HepG2 (cell line): ENCODE measurements around the gene PLD4. TPM values are rescaled to one million over a fixed set of nuclear protein-coding genes. Genes with fewer than 3 reads are reported as not detected.

Experiments
- ATAC-seq: fragments of 200-7000 bp; cut with Tn5 transposase; 3 replicates; pipeline ENCODE4 v1.9.1; 2020; ENCODE audit warnings: mild to moderate bottlenecking, moderate library complexity
- BruUV-seq: library from RNA; stranded (reverse); fragments of 400-500 nt; replicated peaks from 2 replicates; lab custom pipeline; 2021; lab: Mats Ljungman, UMichigan
- CTCF ChIA-PET: fragments of 300-600 bp; formaldehyde crosslinking; extraction: SDS; loops from one replicate; lab custom pipeline; 2021; ENCODE audit warnings: low total read pairs, inconsistent platforms, low intra/inter-chr PET ratio; lab: Yijun Ruan, JAX
- POLR2A ChIA-PET: fragments of 350-600 bp; sonication (Branson Sonifier 250); formaldehyde crosslinking; loops from one replicate; lab custom pipeline; 2020; ENCODE audit warnings: antibody characterized with exemption, inconsistent platforms; lab: Yijun Ruan, JAX
- DNase-seq: peaks from one replicate; pipeline ENCODE4 v3.0.0-alpha.2; 2015; ENCODE audit warnings: low spot score
- FAIRE-seq: peaks from 3 replicates; lab custom pipeline; 2011; peaks lifted over from hg19 to GRCh38; lab: Jason Lieb, UNC
- H2AFZ ChIP-seq: one replicate; pipeline ENCODE4 v1.6.1; 2011; ENCODE audit warnings: low read length, inconsistent platforms
- H3K27ac ChIP-seq: fragments of 300-600 bp; 3 replicates; pipeline ENCODE4 v1.8.0; 2011; ENCODE audit warnings: mixed run types, mild to moderate bottlenecking, mixed read lengths, low read length, inconsistent platforms; ENCODE audit not compliant: insufficient read depth; ENCODE audit errors: extremely low read length
- H3K27me3 ChIP-seq, 2 experiments: fragments of 200-600 bp in 1 of 2; 2 replicates in 1 of 2; 3 replicates in 1 of 2; pipeline versions ENCODE4 v1.6.0 to v1.8.0; 2011; ENCODE audit warnings: low read length in 2 of 2, mild to moderate bottlenecking in 2 of 2, moderate library complexity in 2 of 2, inconsistent platforms in 1 of 2; ENCODE audit not compliant: insufficient read depth in 2 of 2, control insufficient read depth in 1 of 2
- H3K36me3 ChIP-seq, 2 experiments: fragments of 200-600 bp in 1 of 2; replicated peaks in 1 of 2; 2 replicates in 1 of 2; 3 replicates in 1 of 2; pipeline versions ENCODE4 v1.5.1 to v1.8.0; 2011; ENCODE audit warnings: low read length in 2 of 2, inconsistent platforms in 1 of 2; ENCODE audit not compliant: insufficient read depth in 2 of 2, control insufficient read depth in 1 of 2
- H3K4me1 ChIP-seq: 2 replicates; pipeline ENCODE4 v1.5.1; 2012; ENCODE audit warnings: low read length, inconsistent platforms; ENCODE audit not compliant: insufficient read depth
- H3K4me2 ChIP-seq: 2 replicates; pipeline ENCODE4 v1.6.0; 2011; ENCODE audit warnings: low read depth, low read length, inconsistent platforms
- H3K4me3 ChIP-seq, 3 experiments: fragments of 200-600 bp in 1 of 3; sonication (generic), shearing (Covaris generic) in 1 of 3; replicated peaks in 1 of 3; 2 replicates each; pipeline ENCODE4 v1.5.1; 2011 to 2016; ENCODE audit warnings: low read length in 3 of 3, inconsistent platforms in 2 of 3, low read depth in 2 of 3, mild to moderate bottlenecking in 2 of 3, control low read depth in 1 of 3, mixed read lengths in 1 of 3; ENCODE audit not compliant: insufficient read depth in 1 of 3
- H3K79me2 ChIP-seq: one replicate; pipeline ENCODE4 v1.6.1; 2011; ENCODE audit warnings: low read length, inconsistent platforms; ENCODE audit not compliant: insufficient read depth
- H3K9ac ChIP-seq: 2 replicates; pipeline ENCODE4 v1.6.0; 2011; ENCODE audit warnings: mild to moderate bottlenecking, low read depth, low read length, inconsistent platforms; ENCODE audit not compliant: insufficient read depth
- H3K9me3 ChIP-seq: 2 replicates; pipeline ENCODE4 v1.5.1; 2012; ENCODE audit warnings: mild to moderate bottlenecking, low read length
- H4K20me1 ChIP-seq: 2 replicates; pipeline ENCODE4 v1.6.0; 2011; ENCODE audit warnings: inconsistent platforms, mild to moderate bottlenecking, low read length, moderate library complexity; ENCODE audit not compliant: insufficient read depth
- AGO2 ChIP-seq: fragments of 200-400 bp; formaldehyde crosslinking; optimal IDR thresholded peaks from 2 replicates; pipeline ENCODE3; 2017; ENCODE audit warnings: mild to moderate bottlenecking, low read depth, low read length, moderate library complexity
- ARNT2 ChIP-seq: sonication (generic); formaldehyde crosslinking; IDR thresholded peaks from 2 replicates; pipeline ENCODE4 v1.8.0; 2022; ENCODE audit warnings: mild to moderate bottlenecking, low read depth, missing genetic modification reagents, moderate library complexity
- ATM ChIP-seq: fragments of 450-650 bp; IDR thresholded peaks from 2 replicates; pipeline ENCODE4 v1.7.1; 2017; ENCODE audit warnings: mild to moderate bottlenecking, borderline replicate concordance
- MEF2D ChIP-seq: sonication (generic); formaldehyde crosslinking; IDR thresholded peaks from 2 replicates; pipeline ENCODE4 v1.5.1; 2020; ENCODE audit warnings: mild to moderate bottlenecking, missing genetic modification reagents
- NFATC3 ChIP-seq: sonication (generic); formaldehyde crosslinking; IDR thresholded peaks from 2 replicates; pipeline ENCODE4 v1.5.1; 2020; ENCODE audit warnings: mild to moderate bottlenecking, missing genetic modification reagents
- NFKB2 ChIP-seq: sonication (generic); formaldehyde crosslinking; IDR thresholded peaks from 2 replicates; pipeline ENCODE4 v1.4.0; 2020; ENCODE audit warnings: missing genetic modification reagents, borderline replicate concordance
- SIX1 ChIP-seq: sonication (generic); formaldehyde crosslinking; IDR thresholded peaks from 2 replicates; pipeline ENCODE4 v1.4.0; 2020; ENCODE audit warnings: missing genetic modification reagents, borderline replicate concordance
- THYN1 ChIP-seq: sonication (generic); formaldehyde crosslinking; IDR thresholded peaks from 2 replicates; pipeline ENCODE4 v1.8.1; 2023; ENCODE audit warnings: low read depth, mild to moderate bottlenecking, moderate library complexity, missing genetic modification reagents, borderline replicate concordance
- TP53 ChIP-seq: sonication (generic); formaldehyde crosslinking; conservative IDR thresholded peaks from 2 replicates; pipeline ENCODE4 v1.4.0; 2020; ENCODE audit warnings: missing genetic modification reagents
- ZBTB21 ChIP-seq: sonication (generic); formaldehyde crosslinking; IDR thresholded peaks from 2 replicates; pipeline ENCODE4 v1.4.0; 2020; ENCODE audit warnings: missing genetic modification reagents
- ZNF383 ChIP-seq: sonication (generic); formaldehyde crosslinking; IDR thresholded peaks from 2 replicates; pipeline ENCODE4 v1.4.0; 2020; ENCODE audit warnings: missing genetic modification reagents, mild to moderate bottlenecking, borderline replicate concordance
- ZNF558 ChIP-seq: sonication (generic); formaldehyde crosslinking; IDR thresholded peaks from 2 replicates; pipeline ENCODE4 v1.9.0; 2022; ENCODE audit warnings: mild to moderate bottlenecking, missing genetic modification reagents, borderline replicate concordance
- ZNF788 ChIP-seq: sonication (generic); formaldehyde crosslinking; IDR thresholded peaks from 2 replicates; pipeline ENCODE4 v1.5.0; 2020; ENCODE audit warnings: mild to moderate bottlenecking, missing genetic modification reagents, borderline replicate concordance
- WGBS: methylation state at CpG from one replicate; pipeline ENCODE4 v1.1.6; 2017; ENCODE audit warnings: low lambda C conversion rate; 5-methylcytosine and 5-hydroxymethylcytosine counted together
- in situ Hi-C: cut with HindIII; loops from 2 replicates; pipeline ENCODE4 v1.10.0; 2017; ENCODE audit warnings: low pct_unique_long_range_greater_than_20kb; ENCODE audit not compliant: extremely low pct_ligation_motif_present
- intact Hi-C: fragments of 100-400 bp; cut with micrococcal nuclease; formaldehyde crosslinking; loops from one replicate; pipeline ENCODE4 v1.10.0; 2022; ENCODE audit not compliant: unreplicated experiment
- polyA plus RNA-seq, 8 experiments: library from polyadenylated mRNA; depleted of rRNA in 3 of 8; stranded (reverse) in 7 of 8; unstranded in 1 of 8; fragments of >200 nt; fragmentation: Illumina TruSeq in 4 of 8; extraction: Trizol in 4 of 8; gene quantifications; 2 replicates each; pipeline versions ENCODE4 v1.2.1 to v1.2.3, GENCODE V29; 2011 to 2016; ENCODE audit warnings: low read depth in 4 of 8, missing spikeins in 1 of 8, mixed read lengths in 1 of 8; ENCODE audit not compliant: insufficient read depth in 1 of 8
- total RNA-seq, 5 experiments: library from RNA; depleted of rRNA; stranded (reverse); fragments of >200 nt; fragmentation: Illumina TruSeq; extraction: Trizol; gene quantifications; 2 replicates each; pipeline ENCODE4 v1.2.3, GENCODE V29; 2016; ENCODE audit warnings: low read depth in 1 of 5
- TF ChIP-seq, protein P1 (sequence below): sonication (generic); formaldehyde crosslinking; IDR thresholded peaks from one replicate; pipeline ENCODE4 v1.5.1; 2020; ENCODE audit warnings: mild to moderate bottlenecking, missing genetic modification reagents; ENCODE audit errors: not compliant biosample characterization

The PLD4 gene
- total and polyA plus RNA-seq, 2 of the 13 experiments (the other 11 are each of a cell fraction or from before 2014, with no cell fraction given): not detected

DNA sequence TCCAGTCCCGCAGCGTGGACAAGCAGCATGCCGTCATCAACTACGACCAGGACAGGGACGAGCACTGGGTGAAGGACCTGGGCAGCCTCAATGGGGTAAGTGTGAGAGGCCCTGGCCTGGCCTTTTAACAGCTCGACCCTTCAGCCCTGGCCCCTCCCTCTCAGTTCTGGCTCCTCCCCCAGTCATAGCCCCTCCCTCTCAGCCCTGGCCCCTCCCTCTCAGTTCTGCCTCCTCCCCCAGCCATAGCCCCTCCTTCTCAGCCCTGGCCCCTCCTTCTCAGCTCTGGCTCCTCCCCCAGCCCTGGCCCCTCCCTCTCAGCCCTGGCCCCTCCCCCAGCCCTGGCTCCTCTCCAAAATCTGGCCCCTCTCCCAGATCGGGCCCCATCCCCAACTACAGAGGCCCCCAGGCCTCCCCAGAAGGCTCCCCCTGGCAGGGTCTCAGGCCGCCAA is 48.4 kb upstream of the PLD4 start (continued):
- TF ChIP-seq ZNF383 (CRISPR knock-in tag) (no peak), MEF2D (no peak), SIX1 (no peak), ZNF788 (0 out of 2 replicates have a peak, but pooled peaks have one; percentile 6), TP53 (no peak), NFATC3 (CRISPR knock-in tag) (no peak)

DNA sequence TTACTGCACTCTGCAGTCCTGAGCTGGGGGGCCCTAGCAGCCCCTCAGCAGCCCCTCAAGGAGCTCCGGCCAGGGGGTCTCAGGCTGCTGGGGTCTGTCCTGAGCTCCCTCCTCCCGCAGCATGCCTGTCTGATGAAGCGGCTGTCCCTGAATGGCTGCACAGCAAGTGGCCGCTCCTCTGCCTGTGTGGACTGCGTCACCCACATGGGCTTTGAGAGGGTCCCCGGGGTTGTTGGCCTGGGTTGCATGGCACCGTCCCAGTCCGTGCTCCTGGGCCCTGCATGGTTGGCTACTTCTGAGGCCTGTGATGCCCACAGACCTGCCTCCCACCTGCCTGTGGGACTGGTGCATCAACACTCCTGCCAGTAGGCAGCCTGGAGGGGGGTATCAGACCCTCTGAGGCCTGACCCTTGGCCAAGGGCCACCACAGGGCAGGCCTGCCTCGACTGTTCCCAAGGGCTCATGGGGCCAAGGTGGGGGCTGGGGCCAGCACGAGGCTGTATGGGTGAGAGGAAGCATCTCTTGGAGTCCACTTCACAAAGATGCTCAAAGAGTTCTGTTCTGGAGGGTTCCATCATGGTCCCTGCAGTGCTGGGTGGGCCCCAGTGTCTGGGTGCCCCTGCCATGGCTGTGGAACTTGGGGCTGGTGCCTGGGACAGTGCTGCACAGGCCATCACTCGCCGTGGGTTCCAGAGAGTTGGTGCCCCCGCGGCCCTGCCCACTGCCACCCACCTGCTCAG is 47.4 kb upstream of the PLD4 start:
- Histone ChIP-seq H4K20me1 (peaks cover 5% of the 10 kb centered on the region; the same call in 1 of the 2 replicates), H3K4me3 (no peak overlapping the region), H3K27ac (no peak overlapping the region), H3K79me2 (peaks cover 2% of the 10 kb centered on the region), H3K4me2 (no peak overlapping the region), H2AFZ (no peak overlapping the region), H3K9ac (no peak overlapping the region), H3K9me3 (no peaks in the 10 kb centered on the region), H3K4me1 (no peaks in the 10 kb centered on the region), H3K27me3 (no peaks in the 10 kb centered on the region), H3K36me3 (peaks cover 11 to 28% of the 10 kb centered on the region in 2 experiments; a peak in 4 of 5 replicates)
- no TSS peak for BruUV-seq
- WGBS: 100% methylated on average over 1 of the region's 14 CpGs
- CTCF ChIA-PET: no interaction called here
- POLR2A ChIA-PET: interaction anchor here (1.3 to 1.4 kb wide), 2 partner anchors 13 to 109 kb away, joined by 6 to 7 read pairs; partner anchors contain the start of gene CEP170B
- FAIRE-seq (no peak), ATAC-seq (no peak), DNase-seq (no peak)
- in situ Hi-C loops (no loop called here), intact Hi-C loops (no loop called here)
- no peak for TF ChIP-seq ZNF558 (CRISPR knock-in tag)
- TF ChIP-seq ZBTB21 (CRISPR knock-in tag): no peak
- TF ChIP-seq, protein P1, sequence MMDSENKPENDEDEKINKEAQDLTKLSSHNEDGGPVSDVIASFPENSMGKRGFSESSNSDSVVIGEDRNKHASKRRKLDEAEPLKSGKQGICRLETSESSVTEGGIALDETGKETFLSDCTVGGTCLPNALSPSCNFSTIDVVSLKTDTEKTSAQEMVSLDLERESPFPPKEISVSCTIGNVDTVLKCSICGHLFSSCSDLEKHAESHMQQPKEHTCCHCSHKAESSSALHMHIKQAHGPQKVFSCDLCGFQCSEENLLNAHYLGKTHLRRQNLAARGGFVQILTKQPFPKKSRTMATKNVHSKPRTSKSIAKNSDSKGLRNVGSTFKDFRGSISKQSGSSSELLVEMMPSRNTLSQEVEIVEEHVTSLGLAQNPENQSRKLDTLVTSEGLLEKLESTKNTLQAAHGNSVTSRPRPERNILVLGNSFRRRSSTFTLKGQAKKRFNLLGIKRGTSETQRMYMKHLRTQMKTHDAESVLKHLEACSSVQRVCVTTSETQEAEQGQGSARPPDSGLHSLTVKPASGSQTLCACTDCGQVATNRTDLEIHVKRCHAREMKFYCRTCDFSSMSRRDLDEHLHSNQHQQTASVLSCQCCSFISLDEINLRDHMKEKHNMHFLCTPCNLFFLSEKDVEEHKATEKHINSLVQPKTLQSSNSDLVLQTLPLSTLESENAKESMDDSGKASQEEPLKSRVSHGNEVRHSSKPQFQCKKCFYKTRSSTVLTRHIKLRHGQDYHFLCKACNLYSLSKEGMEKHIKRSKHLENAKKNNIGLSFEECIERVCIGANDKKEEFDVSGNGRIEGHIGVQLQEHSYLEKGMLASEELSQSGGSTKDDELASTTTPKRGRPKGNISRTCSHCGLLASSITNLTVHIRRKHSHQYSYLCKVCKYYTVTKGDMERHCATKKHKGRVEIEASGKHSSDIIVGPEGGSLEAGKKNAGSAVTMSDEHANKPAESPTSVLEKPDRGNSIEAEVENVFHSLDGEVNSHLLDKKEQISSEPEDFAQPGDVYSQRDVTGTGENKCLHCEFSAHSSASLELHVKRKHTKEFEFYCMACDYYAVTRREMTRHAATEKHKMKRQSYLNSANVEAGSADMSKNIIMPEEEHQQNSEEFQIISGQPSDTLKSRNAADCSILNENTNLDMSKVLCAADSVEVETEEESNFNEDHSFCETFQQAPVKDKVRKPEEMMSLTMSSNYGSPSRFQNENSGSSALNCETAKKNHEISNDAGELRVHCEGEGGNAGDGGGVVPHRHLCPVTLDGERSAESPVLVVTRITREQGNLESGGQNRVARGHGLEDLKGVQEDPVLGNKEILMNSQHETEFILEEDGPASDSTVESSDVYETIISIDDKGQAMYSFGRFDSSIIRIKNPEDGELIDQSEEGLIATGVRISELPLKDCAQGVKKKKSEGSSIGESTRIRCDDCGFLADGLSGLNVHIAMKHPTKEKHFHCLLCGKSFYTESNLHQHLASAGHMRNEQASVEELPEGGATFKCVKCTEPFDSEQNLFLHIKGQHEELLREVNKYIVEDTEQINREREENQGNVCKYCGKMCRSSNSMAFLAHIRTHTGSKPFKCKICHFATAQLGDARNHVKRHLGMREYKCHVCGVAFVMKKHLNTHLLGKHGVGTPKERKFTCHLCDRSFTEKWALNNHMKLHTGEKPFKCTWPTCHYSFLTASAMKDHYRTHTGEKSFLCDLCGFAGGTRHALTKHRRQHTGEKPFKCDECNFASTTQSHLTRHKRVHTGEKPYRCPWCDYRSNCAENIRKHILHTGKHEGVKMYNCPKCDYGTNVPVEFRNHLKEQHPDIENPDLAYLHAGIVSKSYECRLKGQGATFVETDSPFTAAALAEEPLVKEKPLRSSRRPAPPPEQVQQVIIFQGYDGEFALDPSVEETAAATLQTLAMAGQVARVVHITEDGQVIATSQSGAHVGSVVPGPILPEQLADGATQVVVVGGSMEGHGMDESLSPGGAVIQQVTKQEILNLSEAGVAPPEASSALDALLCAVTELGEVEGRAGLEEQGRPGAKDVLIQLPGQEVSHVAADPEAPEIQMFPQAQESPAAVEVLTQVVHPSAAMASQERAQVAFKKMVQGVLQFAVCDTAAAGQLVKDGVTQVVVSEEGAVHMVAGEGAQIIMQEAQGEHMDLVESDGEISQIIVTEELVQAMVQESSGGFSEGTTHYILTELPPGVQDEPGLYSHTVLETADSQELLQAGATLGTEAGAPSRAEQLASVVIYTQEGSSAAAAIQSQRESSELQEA (CRISPR knock-in tag): no peak
- TF ChIP-seq ATM: no peak
- TF ChIP-seq AGO2: peak; percentile 43
- TF ChIP-seq ARNT2 (CRISPR knock-in tag): no peak
- TF ChIP-seq THYN1 (CRISPR knock-in tag): no peak
- no peak for TF ChIP-seq NFKB2 (CRISPR knock-in tag)
- TF ChIP-seq, all 625 proteins: peak for 1
